CD14-positive monocyte (primary cell): ENCODE results near the gene CORO2A. TPM values are rescaled to one million over a fixed set of nuclear protein-coding genes. Genes with fewer than 3 reads are reported as not detected.
A peak's percentile ranks its signal among the peaks of the same experiment; 100 is the strongest.

Experiments used
- DNase-seq, 3 donors: peaks; one replicate each; pipeline ENCODE4 v3.0.0-alpha.2; 2011 to 2022
- H2AFZ ChIP-seq: 2 replicates; pipeline ENCODE4 v1.6.0; 2012; ENCODE audit warnings: mild to moderate bottlenecking, low read depth, low read length, inconsistent platforms; ENCODE audit not compliant: insufficient read depth, poor library complexity, severe bottlenecking
- H3K27ac ChIP-seq, 2 donors: 1 replicate in 1 of 2; 2 replicates in 1 of 2; pipeline ENCODE4 v1.5.1; 2012 to 2013; ENCODE audit warnings: low read length in 2 of 2, control low read depth in 1 of 2, inconsistent platforms in 1 of 2, low read depth in 1 of 2, mild to moderate bottlenecking in 1 of 2
- H3K27me3 ChIP-seq, 2 donors: one replicate each; pipeline versions ENCODE4 v1.6.0 to v1.6.1; 2011 to 2013; ENCODE audit warnings: low read length in 2 of 2; ENCODE audit not compliant: control insufficient read depth in 2 of 2, insufficient read depth in 2 of 2
- H3K36me3 ChIP-seq, 2 donors: replicated peaks in 1 of 2; 1 replicate in 1 of 2; 2 replicates in 1 of 2; pipeline versions ENCODE4 v1.5.1 to v1.6.1; 2012 to 2013; ENCODE audit warnings: low read length in 2 of 2, control low read depth in 1 of 2, inconsistent platforms in 1 of 2, mild to moderate bottlenecking in 1 of 2; ENCODE audit not compliant: insufficient read depth in 2 of 2, control insufficient read depth in 1 of 2
- H3K4me1 ChIP-seq, 2 donors: 1 replicate in 1 of 2; 2 replicates in 1 of 2; pipeline versions ENCODE4 v1.5.1 to v1.6.1; 2012 to 2013; ENCODE audit warnings: low read length in 2 of 2, control low read depth in 1 of 2, inconsistent platforms in 1 of 2, mild to moderate bottlenecking in 1 of 2, moderate library complexity in 1 of 2; ENCODE audit not compliant: insufficient read depth in 2 of 2, control insufficient read depth in 1 of 2
- H3K4me2 ChIP-seq: replicated peaks from 2 replicates; pipeline ENCODE3; 2012; ENCODE audit warnings: low read length, moderate library complexity, mild to moderate bottlenecking; ENCODE audit not compliant: poor library complexity, severe bottlenecking; ENCODE audit errors: extremely low read depth
- H3K4me3 ChIP-seq, 3 experiments: fragments of 200-600 bp in 1 of 3; sonication (generic) in 1 of 3; replicated peaks in 1 of 3; 1 replicate in 2 of 3; 2 replicates in 1 of 3; pipeline ENCODE4 v1.5.1; 2011 to 2013; ENCODE audit warnings: low read length in 3 of 3, mild to moderate bottlenecking in 3 of 3, control low read depth in 2 of 3, low read depth in 2 of 3, inconsistent platforms in 1 of 3, moderate library complexity in 1 of 3
- H3K79me2 ChIP-seq: 2 replicates; pipeline ENCODE4 v1.6.0; 2012; ENCODE audit warnings: mild to moderate bottlenecking, control low read depth, inconsistent platforms, low read length, moderate library complexity; ENCODE audit not compliant: insufficient read depth
- H3K9ac ChIP-seq: 2 replicates; pipeline ENCODE4 v1.6.0; 2017; ENCODE audit warnings: low read length, mild to moderate bottlenecking; ENCODE audit not compliant: insufficient read depth, poor library complexity, severe bottlenecking
- H3K9me3 ChIP-seq, 2 donors: replicated peaks in 1 of 2; 1 replicate in 1 of 2; 2 replicates in 1 of 2; pipeline versions ENCODE4 v1.5.1 to v1.6.1; 2012 to 2013; ENCODE audit warnings: low read length in 2 of 2, control low read depth in 1 of 2; ENCODE audit not compliant: control insufficient read depth in 1 of 2, insufficient read depth in 1 of 2
- H4K20me1 ChIP-seq: 2 replicates; pipeline ENCODE4 v1.6.0; 2012; ENCODE audit warnings: mild to moderate bottlenecking, low read length, control low read depth, moderate library complexity; ENCODE audit not compliant: insufficient read depth
- H3K27ac Mint-ChIP-seq, 7 donors: one replicate each; pipeline ENCODE4 v1.8.0; 2020; ENCODE audit warnings: mild to moderate bottlenecking in 7 of 7, mixed read lengths in 7 of 7, moderate library complexity in 6 of 7, inconsistent platforms in 2 of 7
- H3K27me3 Mint-ChIP-seq, 3 donors: one replicate each; pipeline ENCODE4 v1.8.0; 2021 to 2022; ENCODE audit warnings: low read depth in 3 of 3, mild to moderate bottlenecking in 3 of 3, mixed read lengths in 3 of 3, moderate library complexity in 3 of 3, inconsistent platforms in 1 of 3
- H3K36me3 Mint-ChIP-seq, 2 donors: one replicate each; pipeline ENCODE4 v1.8.0; 2020; ENCODE audit warnings: mixed read lengths in 2 of 2, inconsistent platforms in 1 of 2, mild to moderate bottlenecking in 1 of 2
- H3K4me1 Mint-ChIP-seq: one replicate; pipeline ENCODE4 v1.8.0; 2020; ENCODE audit warnings: mild to moderate bottlenecking, mixed read lengths
- H3K4me3 Mint-ChIP-seq, 2 donors: one replicate each; pipeline ENCODE4 v1.8.0; 2020; ENCODE audit warnings: mild to moderate bottlenecking in 2 of 2, mixed read lengths in 2 of 2, moderate library complexity in 1 of 2
- H3K9me3 Mint-ChIP-seq, 7 donors: one replicate each; pipeline ENCODE4 v1.8.0; 2020 to 2022; ENCODE audit warnings: mixed read lengths in 7 of 7, mild to moderate bottlenecking in 6 of 7, moderate library complexity in 6 of 7, inconsistent platforms in 2 of 7
- CTCF ChIP-seq: fragments of 200-600 bp; IDR thresholded peaks from one replicate; pipeline ENCODE4 v1.8.0; 2022; ENCODE audit warnings: antibody characterized with exemption, mild to moderate bottlenecking
- WGBS: methylation state at CpG from one replicate; pipeline ENCODE4 v1.1.5; 2013; ENCODE audit warnings: missing lambda C conversion rate; ENCODE audit not compliant: insufficient coverage; 5-methylcytosine and 5-hydroxymethylcytosine counted together
- intact Hi-C, 2 donors: fragments of 100-400 bp; cut with micrococcal nuclease; formaldehyde crosslinking; loops; one replicate each; pipeline versions ENCODE4 v1.15.0 to v1.15.1; 2023
- polyA plus RNA-seq, 3 donors: library from polyadenylated mRNA; depleted of rRNA in 1 of 3; unstranded in 2 of 3; stranded (reverse) in 1 of 3; fragments of 300-500 nt in 2 of 3; fragments of >200 nt in 1 of 3; fragmentation: Illumina TruSeq in 2 of 3; gene quantifications; 1 replicate in 2 of 3; 2 replicates in 1 of 3; pipeline ENCODE4 v1.2.3, GENCODE V29; 2012 to 2021

CORO2A gene
- polyA plus RNA-seq, 3 donors = 1.2 to 3.5 (median 2.1) TPM

DNA sequence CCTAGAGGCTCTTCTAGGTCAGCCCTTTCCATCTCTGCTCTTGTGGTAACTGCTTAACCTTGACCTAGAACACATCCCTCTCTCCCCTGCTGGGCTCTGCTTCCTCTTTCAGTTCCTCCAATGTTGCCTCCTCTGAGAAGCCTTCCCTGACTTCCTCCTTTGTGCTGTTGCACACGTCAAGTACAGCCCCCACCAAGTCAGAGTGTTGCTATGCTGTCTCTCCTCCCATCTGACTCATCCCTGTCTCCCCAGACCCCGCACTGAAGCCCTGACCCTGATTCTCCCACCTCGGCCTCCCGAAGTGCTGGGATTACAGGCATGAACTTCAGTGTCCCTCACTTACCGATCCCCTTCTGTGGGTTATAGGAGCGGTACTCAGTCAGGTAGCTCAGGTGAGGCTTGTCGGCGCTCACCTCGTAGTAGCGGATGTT lies 63.0 kb downstream of the CORO2A start:
- Mint-ChIP-seq H3K4me1 (peaks cover 28% of the 10 kb centered on the region), H3K4me3 (peak overlapping the region; percentile 12 to 60), H3K27me3 (peaks cover 0 to 4% (median 0%) of the 10 kb centered on the region in 3 donors), H3K36me3 (peaks cover 49 to 69% of the 10 kb centered on the region in 2 donors), H3K9me3 (no peaks in the 10 kb centered on the region), H3K27ac (peak overlapping the region; percentile 91 to 98 (median 94))
- Histone ChIP-seq H3K4me3 (peak overlapping the region in 1 of 3 experiments; percentile 33), H3K4me1 (peaks cover 23% of the 10 kb centered on the region in 2 donors), H4K20me1 (no peaks in the 10 kb centered on the region), H3K9me3 (no peaks in the 10 kb centered on the region), H3K27me3 (no peaks in the 10 kb centered on the region), H2AFZ (peak overlapping the region; percentile 54), H3K4me2 (peak overlapping the region; percentile 55), H3K9ac (peak overlapping the region; percentile 19), H3K36me3 (peaks cover 8 to 37% of the 10 kb centered on the region in 2 donors), H3K27ac (peak overlapping the region; percentile 84 to 88), H3K79me2 (no peaks in the 10 kb centered on the region)
- intact Hi-C loops = loop anchor here in 1 of 2 donors (10.0 kb wide), 2 partner anchors 125 to 225 kb away; partner anchors contain the start of gene TBC1D2
- TF ChIP-seq CTCF = no peak
- peak; percentile 90 to 96 (median 95) for DNase-seq
- WGBS = 60% methylated on average over 7 of the region's 10 CpGs

DNA sequence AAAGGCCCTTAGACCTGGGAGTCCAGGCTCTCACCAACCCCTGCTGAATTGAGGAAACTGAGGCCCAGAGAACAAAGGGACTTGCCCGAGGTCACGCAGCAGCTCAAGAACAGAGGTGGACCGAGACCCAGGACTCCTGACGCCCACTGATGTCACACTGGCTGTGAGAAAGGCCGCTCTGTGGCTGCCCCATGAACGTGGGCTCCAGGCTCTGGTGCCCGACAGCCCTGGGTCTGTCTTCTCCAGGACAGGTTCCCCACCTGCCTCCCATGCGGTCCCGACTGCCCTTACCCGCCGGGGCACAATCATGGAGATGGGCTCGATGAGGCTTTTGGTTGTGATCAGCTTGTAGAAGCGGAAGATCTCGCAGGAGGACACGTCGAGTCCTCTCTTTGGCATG lies 64.1 kb downstream of the CORO2A start:
- Mint-ChIP-seq H3K4me1 (peaks cover 30% of the 10 kb centered on the region), H3K27me3 (peaks cover 0 to 4% (median 0%) of the 10 kb centered on the region in 3 donors), H3K4me3 (no peak overlapping the region), H3K9me3 (no peaks in the 10 kb centered on the region), H3K27ac (peak overlapping the region; percentile 91 to 98 (median 94)), H3K36me3 (peaks cover 40 to 66% of the 10 kb centered on the region in 2 donors)
- intact Hi-C loops = loop anchor here in 1 of 2 donors (10.0 kb wide), 2 partner anchors 126 to 224 kb away; partner anchors contain the start of gene TBC1D2
- Histone ChIP-seq H3K9me3 (no peaks in the 10 kb centered on the region), H3K27me3 (no peaks in the 10 kb centered on the region), H3K79me2 (no peaks in the 10 kb centered on the region), H3K4me3 (no peak overlapping the region), H3K4me2 (no peak overlapping the region), H2AFZ (peak overlapping the region; percentile 30), H4K20me1 (no peaks in the 10 kb centered on the region), H3K4me1 (peaks cover 23% of the 10 kb centered on the region in 2 donors), H3K9ac (no peak overlapping the region), H3K36me3 (peaks cover 10 to 30% of the 10 kb centered on the region in 2 donors), H3K27ac (peak overlapping the region; percentile 84 to 88)
- 99% methylated on average over 16 of the region's 16 CpGs for WGBS
- no peak for TF ChIP-seq CTCF
- DNase-seq = no peak
